GM08714 (cell line): ENCODE results near the gene ZNF827.

Experiments
- H3K4me3 ChIP-seq: fragments of 200-500 bp; sonication (Bioruptor generic); 2 replicates; pipeline ENCODE4 v1.5.1; 2014; ENCODE audit warnings: mild to moderate bottlenecking, low read length, inconsistent platforms
- ZNF274 ChIP-seq: IDR thresholded peaks from 2 replicates; pipeline ENCODE4 v1.6.1; 2012; ENCODE audit warnings: mild to moderate bottlenecking, low read depth, low read length

ZNF827 gene

DNA sequence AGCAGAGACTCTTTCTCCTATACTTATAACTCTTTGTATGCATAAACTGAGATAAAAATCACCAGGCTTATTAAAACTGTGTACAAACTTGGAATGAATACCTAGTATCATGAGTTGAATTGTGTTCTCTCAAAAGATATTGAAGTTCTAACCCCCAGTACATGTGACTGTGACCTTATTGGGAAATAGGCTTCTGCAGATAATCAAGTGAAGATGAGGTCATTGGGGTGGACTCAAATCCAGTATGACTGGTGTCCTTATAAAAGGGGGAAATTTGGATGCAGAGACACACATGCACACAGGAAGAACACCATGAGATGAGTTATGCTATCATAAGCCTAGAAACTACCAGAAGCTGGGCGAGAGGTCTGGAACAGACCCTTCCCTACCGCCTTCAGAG, 26.2 kb downstream of the ZNF827 start:
- no peak for TF ChIP-seq ZNF274
- no peak overlapping the region for H3K4me3 ChIP-seq

DNA sequence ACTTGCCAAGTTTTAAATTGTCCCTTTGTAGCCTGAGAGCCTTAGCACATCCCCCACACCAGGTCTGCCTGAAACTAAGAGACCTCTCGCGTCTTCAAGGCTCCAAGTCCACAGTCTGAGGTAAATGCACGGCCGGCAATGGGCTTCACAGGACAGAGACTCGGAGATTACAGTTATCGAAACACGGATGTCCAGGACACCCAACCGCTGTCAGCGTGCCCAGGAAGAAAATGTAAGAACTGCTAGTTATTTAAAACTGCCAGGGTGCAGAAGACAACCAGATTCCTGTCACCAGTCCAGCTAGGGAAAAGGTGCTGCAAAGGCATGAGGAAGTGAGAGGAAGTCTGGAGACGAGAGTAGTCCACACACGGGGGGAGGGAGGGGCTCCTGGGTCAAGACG, 28.9 kb downstream of the ZNF827 start:
- no peak overlapping the region for H3K4me3 ChIP-seq
- no peak for TF ChIP-seq ZNF274

DNA sequence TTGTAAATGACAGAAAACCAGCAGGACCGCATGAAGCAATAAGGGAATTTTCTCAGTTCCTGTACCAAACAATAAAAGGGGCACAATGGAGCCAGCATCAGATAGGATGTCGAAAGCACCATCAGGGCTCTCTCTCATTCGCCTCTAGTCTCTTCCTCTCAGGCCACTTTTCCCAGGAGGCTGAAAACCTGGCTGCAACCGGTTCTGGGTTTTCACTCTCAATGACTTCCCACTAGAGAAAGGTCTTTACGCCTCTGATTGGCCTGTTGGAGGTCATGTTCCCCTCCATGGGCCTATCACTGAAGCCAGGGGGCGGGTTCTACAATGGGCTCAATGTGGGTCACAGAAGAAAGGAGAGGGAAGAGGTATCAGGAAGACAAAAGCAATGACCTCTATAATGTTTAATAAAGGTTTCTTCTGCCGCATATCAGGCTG, 29.3 kb downstream of the ZNF827 start:
- no peak overlapping the region for H3K4me3 ChIP-seq
- no peak for TF ChIP-seq ZNF274

DNA sequence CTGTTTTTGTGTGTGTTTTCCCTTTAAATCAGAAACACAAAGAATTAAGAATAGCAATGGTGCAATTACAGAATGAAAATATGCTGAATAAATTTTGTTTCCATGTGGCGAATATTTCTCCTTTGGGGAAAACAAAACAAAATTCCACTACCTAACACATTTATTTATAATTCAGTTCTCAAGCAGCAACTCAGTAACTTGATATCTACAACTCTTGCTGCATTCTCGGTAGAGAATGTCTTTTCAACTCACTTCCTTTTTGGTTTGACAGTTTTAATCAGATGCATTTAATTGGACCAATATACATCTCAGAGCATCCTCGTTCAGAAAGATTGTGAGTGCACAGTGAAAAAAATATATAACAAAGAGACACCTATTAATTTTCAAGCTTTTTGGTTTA, 30.8 kb downstream of the ZNF827 start:
- H3K4me3 ChIP-seq = no peak overlapping the region
- no peak for TF ChIP-seq ZNF274

DNA sequence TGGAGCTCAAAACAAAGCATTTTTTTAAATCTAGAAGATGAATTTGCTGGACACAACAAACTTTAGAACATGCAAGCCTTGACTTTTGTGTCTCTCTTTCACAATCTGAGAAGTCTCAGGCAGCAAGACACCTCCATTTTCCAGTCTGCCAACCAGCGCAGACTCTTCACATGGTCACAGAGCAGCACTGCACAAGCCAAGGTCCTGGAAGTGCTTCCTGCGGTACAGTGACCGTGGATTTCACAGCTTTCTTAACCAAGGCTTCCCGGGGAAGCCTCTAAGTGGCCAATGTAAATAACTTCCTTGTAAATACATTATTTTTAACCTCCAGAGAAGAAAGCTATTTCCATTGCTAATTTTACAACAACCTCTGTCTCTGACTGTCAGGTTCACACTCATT, 31.2 kb downstream of the ZNF827 start:
- TF ChIP-seq ZNF274 = no peak
- H3K4me3 ChIP-seq = no peak overlapping the region

DNA sequence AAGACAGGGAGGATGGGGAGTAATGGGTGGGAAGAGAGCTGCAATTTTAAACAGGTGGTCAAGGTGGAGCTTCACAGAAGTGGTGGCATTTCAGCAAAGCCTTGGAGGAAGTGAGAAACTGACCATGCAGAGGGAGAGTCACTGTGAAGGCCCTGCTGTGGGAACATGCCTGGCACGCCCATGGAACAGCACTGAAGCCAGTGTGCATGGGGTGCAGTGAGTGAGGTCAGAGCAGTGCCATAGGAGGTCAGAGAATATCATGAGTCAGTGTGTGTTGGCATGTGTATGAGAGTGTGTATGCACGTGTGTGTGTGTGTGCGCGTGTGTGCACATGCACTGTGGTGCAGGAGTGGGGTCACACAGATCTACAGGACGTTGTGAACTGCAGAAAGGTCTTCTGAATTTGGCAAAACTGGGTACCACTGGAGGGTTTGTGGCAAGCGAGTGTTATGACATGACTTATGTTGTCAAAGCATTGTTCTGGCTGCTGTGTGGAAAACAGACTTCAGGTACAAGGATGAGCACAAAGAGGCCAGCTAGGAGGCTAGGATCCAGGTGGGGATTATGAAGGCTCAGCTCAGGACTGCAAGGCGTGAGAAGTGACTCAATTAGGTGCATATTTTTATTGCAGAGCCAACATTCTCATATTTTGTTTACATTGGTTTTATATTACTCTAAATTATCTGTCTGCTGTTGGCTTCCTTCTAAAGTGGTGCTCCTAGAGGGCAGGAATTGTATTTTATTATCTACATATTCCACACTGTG, 34.0 kb downstream of the ZNF827 start:
- H3K4me3 ChIP-seq = no peak overlapping the region
- TF ChIP-seq ZNF274 = no peak

DNA sequence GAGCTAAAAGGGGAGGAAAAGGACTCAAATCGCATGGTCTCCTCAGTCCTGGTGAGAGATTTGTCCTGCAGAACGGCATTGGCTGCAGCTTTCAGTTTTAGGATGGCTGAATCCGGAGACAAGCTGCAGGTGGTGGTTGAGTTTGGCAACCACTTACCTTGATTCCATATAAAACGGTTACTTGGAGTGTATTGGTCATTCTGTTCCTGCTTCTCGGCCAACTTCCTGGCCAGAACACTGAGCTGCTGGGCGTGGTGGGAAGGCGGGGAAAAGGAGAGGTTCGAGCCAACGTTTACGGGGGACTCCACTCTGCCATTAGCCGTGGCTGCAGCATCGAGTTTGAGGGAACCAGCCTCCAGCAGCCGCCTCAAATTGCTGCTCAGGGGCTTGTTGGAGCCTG, 36.1 kb downstream of the ZNF827 start:
- no peak for TF ChIP-seq ZNF274

DNA sequence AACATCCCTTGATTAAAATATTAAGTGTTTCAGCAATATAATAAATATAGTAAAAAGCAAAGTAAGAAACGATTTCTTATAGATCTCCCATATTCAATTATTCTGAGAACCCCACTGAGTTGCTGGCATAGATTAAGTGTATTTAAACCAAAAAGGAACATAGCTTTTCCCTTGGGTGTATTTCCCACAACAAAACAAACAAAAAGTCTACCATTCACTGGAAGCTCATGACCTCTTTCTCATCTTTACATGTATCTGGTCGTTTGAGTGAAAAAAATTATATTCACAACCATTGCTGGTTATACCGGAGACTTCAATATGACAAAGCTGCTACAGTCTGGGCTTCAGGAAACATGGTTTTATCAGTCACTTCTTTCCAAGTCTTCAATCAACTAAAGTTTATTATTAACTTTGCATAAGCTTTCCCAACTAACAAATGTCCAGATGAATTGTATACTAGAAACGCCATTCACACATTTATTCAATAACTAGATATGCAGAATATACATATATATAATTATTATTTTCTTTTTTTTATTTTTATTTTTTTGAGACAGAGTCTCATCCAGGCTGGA, 38.6 kb downstream of the ZNF827 start:
- TF ChIP-seq ZNF274 = no peak
- H3K4me3 ChIP-seq = no peak overlapping the region

More for the DNA sequence above, 36.1 kb downstream of the ZNF827 start:
- H3K4me3 ChIP-seq = no peak overlapping the region

DNA sequence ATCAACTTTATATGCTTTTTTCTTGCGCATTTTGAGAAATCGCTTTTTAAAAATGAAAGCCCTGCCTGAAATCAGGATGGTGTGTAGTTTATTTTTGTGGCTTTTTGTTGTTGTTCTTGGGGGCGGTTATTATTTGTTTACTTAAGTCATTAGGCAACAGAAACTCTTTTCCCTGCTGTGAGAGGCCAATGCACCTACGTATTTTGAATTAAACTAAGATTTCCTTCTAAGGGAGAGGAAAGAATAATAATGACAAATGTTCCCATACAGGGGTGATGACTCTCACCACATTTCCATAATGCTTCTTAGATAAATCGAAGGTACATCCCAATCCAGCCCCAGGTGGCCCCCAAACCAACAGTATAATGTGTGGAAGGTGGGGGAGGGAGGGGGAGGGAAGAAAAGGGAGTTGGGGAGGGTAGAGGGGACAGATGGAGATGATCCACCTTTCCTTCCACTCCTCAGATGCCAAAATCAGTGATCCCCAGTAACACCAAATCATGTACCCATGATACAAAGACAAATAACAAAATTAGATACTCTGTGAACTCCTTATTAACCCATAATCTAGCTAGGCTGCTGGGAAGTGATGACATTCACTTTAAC, 39.6 kb downstream of the ZNF827 start:
- no peak overlapping the region for H3K4me3 ChIP-seq
- no peak for TF ChIP-seq ZNF274

DNA sequence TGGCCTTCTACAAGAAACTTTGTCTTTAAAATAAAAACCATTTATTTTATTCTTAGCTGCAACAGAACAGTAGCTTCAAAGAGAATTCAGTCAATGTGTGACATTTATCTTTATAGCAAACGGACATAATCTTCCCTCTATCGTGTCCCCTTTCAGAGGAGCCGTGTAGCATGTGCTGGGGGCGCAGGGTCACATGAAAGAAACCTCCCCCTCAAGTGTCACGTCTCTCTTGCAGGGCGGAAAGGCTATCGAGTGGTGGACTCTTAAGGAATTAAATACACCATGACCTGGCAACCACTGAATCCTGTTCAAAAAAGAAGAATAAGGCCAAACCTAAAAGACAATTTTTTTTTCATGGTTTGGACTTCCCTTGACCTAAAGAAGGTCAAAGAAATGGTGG, 40.2 kb downstream of the ZNF827 start:
- no peak for TF ChIP-seq ZNF274
- H3K4me3 ChIP-seq = no peak overlapping the region

DNA sequence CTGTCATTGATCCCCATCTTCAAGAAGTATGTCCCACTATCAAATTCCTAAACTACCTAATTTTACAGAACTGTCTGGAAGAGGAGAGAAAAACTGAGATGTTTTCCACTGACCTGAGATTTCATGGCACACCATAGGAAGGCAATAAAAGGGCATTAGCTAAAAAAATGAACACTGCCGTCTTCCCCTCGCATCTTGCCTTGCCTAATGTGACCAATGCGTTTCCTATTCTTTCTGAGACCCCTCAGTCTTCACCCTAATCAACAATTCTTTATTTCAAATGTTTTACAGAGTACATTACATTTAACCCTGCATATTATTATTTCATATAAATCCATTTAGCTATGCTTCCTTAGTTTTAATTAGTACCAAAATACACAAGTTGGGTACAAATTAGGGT, 43.6 kb downstream of the ZNF827 start:
- TF ChIP-seq ZNF274 = no peak
- no peak overlapping the region for H3K4me3 ChIP-seq

DNA sequence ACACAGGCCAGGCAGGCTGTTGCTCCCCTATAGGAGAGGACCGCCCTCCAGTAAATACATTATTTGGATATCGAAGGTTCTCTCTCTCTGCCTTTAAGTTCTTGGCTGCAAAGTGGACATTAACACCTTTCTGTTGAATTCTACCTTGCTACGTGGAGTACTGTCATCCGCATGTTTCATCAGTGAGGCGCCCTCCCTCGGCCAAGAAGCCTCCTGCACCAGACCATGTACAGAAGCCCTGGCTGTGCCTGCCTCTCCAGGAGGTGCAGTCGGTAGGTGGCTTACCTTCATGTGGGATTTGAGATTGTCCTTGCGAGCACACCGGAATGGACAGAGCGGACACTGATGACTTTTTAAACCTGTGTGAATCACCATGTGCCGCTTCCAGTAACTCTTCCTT, 46.7 kb downstream of the ZNF827 start:
- H3K4me3 ChIP-seq = no peak overlapping the region
- TF ChIP-seq ZNF274 = no peak

DNA sequence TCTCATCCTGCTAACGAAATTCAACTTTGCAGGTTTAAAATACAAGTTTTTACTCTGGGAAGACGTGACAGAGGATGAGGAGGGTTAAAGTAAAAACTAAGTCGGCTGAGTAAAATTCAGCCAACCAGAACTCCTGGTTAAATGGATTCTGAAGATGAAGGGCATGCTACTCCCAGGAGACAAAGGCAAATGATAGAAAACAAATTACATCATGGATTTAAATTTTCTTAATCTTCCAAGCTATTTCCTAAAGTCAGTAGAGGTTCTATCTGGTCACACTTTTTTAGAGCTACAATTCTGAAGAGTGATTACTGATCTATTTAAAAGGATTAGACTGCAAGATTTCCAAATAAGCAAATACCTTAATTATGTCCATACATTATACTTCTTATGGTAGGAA, 47.9 kb downstream of the ZNF827 start:
- no peak for TF ChIP-seq ZNF274
- H3K4me3 ChIP-seq = no peak overlapping the region

DNA sequence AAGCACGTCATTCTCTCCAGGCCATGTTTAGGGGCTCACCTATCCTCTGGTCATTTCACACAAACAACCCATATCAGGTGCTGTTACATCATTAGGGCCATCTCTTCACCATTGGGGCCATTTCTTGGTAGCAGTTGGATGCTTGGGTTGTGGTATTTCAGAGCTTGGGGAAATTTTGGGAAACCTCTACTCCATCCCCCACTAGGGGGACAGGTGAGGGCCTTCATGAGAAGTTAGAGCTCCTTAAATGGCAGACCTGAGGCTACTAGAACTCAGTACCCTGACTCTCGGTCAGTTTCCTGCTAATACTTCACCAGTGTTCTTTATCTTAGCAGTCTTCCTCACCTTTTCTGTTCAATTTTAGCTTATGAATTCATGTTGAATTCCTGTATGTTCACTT, 50.2 kb downstream of the ZNF827 start:
- TF ChIP-seq ZNF274 = no peak
- H3K4me3 ChIP-seq = no peak overlapping the region
